Measurements from ENCODE around the gene MEOX1.

Gene MEOX1

DNA sequence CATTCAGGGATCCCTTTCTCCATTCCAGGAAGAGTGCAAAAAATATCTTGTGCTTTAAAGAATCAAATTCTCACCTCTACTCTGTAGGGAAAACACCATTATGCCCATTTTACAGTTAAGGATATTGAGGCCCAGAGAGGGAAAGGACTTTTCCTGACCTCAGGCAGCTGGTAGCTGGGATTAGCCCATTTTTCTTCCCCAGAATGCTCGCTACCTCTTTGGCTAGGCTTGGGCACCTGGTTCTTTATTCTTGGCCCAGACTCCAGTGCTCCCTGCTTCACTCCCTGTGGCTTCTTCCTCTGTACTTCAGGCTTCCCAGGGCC, 45.7 kb downstream of the MEOX1 start:
- Mint-ChIP-seq H3K27me3 (ENCODE audit: low read depth) (peaks cover 42% of the 10 kb centered on the region), H3K4me1 (peaks cover 43% of the 10 kb centered on the region), H3K36me3 (ENCODE audit: low read depth) (no peaks in the 10 kb centered on the region), H3K27ac (peak overlapping the region in 2 of 3 experiments; percentile 80 to 85), H3K9me3 (no peaks in the 10 kb centered on the region), H3K4me3 (no peak overlapping the region)
- TF ChIP-seq, protein P1, sequence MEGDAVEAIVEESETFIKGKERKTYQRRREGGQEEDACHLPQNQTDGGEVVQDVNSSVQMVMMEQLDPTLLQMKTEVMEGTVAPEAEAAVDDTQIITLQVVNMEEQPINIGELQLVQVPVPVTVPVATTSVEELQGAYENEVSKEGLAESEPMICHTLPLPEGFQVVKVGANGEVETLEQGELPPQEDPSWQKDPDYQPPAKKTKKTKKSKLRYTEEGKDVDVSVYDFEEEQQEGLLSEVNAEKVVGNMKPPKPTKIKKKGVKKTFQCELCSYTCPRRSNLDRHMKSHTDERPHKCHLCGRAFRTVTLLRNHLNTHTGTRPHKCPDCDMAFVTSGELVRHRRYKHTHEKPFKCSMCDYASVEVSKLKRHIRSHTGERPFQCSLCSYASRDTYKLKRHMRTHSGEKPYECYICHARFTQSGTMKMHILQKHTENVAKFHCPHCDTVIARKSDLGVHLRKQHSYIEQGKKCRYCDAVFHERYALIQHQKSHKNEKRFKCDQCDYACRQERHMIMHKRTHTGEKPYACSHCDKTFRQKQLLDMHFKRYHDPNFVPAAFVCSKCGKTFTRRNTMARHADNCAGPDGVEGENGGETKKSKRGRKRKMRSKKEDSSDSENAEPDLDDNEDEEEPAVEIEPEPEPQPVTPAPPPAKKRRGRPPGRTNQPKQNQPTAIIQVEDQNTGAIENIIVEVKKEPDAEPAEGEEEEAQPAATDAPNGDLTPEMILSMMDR (IDR thresholded peaks at IDR 0.05; ENCODE audit: unreplicated experiment in 3 of 3), result no peak

DNA sequence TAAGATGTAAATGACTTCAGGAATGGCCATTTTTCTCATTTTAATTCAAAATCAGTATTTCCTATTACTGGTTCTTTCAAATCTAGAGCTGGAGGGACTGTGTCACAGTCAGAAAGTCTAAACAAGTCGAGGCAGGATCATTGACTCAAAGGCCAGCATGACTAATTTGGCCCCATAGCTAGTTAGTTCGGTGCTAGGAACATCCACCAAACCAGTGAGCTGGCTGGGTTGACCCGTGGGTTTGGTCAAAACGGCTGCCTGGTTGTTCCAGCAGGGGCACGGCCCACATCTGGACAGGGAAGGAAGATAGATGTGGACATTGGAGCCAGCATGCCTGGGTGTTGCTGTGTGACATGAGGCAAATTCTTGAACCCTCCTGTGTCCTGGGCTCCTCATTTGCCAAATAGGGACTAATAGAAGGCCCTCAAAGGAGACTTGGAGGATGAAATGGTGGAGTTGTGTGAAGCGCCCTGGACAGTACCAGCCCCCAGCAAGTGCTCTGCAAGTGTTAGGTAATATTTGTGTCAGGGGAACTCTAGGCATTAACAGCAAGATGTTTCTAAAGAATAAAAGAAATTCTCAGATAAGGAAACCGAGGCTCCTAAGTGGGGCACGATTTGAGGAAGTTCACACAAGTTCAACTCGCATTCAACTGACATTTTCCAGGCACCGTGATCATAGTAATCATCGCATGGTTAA, 46.2 kb downstream of the MEOX1 start:
- Mint-ChIP-seq H3K36me3 (ENCODE audit: low read depth) (no peaks in the 10 kb centered on the region), H3K9me3 (no peaks in the 10 kb centered on the region), H3K4me1 (peaks cover 39% of the 10 kb centered on the region), H3K27ac (no peak overlapping the region), H3K27me3 (ENCODE audit: low read depth) (peaks cover 38% of the 10 kb centered on the region), H3K4me3 (no peak overlapping the region)
- TF ChIP-seq, protein P1 (IDR thresholded peaks at IDR 0.05; ENCODE audit: unreplicated experiment in 3 of 3), result no peak

DNA sequence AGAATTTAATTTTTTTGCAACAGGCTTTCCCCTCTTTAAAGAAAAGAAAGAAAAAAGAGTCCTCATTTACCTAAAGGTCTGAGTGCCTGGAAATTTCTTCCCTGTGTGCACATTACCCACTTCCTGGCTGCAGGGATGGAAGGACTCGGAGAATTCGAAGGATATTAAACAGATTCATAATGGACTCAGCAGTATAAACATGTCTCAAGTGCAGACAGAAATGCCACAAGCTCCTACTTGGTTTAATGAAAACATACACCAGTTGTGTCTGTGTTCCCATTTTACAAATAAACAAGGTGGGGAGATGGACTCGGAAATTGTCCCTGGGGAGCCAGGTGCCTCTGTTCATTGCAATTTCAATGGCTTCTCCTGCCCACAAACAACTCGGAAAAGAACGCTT, 47.2 kb downstream of the MEOX1 start:
- Mint-ChIP-seq H3K27me3 (ENCODE audit: low read depth) (peaks cover 38% of the 10 kb centered on the region), H3K36me3 (ENCODE audit: low read depth) (no peaks in the 10 kb centered on the region), H3K4me1 (peaks cover 38% of the 10 kb centered on the region), H3K9me3 (no peaks in the 10 kb centered on the region), H3K4me3 (no peak overlapping the region), H3K27ac (peak overlapping the region in 2 of 3 experiments; percentile 56 to 72)
- TF ChIP-seq, protein P1 (IDR thresholded peaks at IDR 0.05; ENCODE audit: unreplicated experiment in 3 of 3), result no peak

DNA sequence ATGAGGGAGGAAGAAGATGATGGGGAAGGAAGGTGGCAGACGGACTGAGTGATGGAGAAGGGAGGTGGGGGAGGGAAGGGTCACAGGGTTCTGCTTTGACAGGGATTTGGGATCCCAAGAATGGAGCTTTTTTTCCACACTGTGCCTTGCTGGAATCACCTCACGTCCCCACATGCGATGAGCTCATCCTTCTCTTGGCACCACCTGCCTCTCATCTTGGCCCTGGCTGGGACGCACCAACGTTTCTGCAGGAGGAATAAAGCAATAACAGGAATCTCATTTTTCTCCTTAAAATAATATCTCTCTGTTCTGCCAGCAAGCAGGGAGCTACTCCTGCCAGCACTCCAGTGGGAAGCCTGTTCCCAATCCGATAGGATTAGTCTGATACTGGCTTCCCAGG, 47.8 kb downstream of the MEOX1 start:
- TF ChIP-seq, protein P1 (IDR thresholded peaks at IDR 0.05; ENCODE audit: unreplicated experiment in 3 of 3), result no peak
- no peaks in the 10 kb centered on the region for H3K9me3 Mint-ChIP-seq

DNA sequence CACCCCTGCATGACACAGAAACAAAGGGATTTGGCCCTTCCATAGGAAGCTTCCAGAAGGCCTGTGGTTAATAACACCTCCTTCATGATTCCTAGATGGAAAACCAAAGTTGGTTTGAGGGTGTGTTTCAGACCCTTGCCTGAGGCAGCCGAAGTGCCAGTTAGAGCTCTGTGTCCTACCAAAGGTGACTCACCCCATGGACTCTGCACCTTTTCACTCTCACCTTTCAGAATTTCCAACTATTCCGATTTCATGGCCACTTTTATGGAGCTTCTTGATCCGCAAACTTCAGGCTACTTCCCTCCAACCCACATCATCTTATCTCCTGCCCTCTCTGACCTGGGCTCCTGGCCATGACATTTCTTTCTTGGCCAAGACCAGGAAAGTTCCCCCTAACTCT, 49.2 kb downstream of the MEOX1 start:
- Mint-ChIP-seq H3K4me1 (peaks cover 31% of the 10 kb centered on the region), H3K9me3 (no peaks in the 10 kb centered on the region), H3K27me3 (ENCODE audit: low read depth) (peaks cover 38% of the 10 kb centered on the region), H3K36me3 (ENCODE audit: low read depth) (no peaks in the 10 kb centered on the region), H3K4me3 (no peak overlapping the region), H3K27ac (no peak overlapping the region)
- TF ChIP-seq, protein P1 (IDR thresholded peaks at IDR 0.05; ENCODE audit: unreplicated experiment in 3 of 3), result no peak

More for the DNA sequence above, 47.8 kb downstream of the MEOX1 start:
- no peak overlapping the region for H3K4me3 Mint-ChIP-seq
- no peaks in the 10 kb centered on the region for H3K36me3 Mint-ChIP-seq (ENCODE audit: low read depth)
- H3K4me1 Mint-ChIP-seq, result peaks cover 34% of the 10 kb centered on the region
- H3K27ac Mint-ChIP-seq, result peak overlapping the region in 2 of 3 experiments; percentile 56 to 72
- H3K27me3 Mint-ChIP-seq (ENCODE audit: low read depth), result peaks cover 38% of the 10 kb centered on the region

All from nephron (organoid).